ENCODE measurements around the gene IGSF3.

DNA sequence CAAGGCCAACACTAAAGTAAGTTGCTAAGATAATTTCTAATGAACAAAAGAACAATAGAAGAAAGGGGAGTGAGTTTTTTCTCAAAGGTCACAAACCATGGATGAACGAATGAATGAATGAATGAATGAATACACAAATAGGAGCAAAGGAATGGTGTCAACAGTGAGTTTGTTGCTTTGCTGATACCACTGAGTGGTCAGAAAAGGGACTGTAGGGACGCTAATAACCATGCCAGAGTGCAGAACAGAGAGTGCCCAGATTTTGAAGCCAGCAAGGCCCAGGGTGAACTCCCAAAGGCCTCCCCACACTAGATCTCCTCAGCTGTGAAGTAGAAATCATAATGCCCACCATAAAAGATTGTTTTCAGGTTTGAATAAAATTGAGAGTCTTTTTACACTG lies 112.6 kb downstream of the IGSF3 start:
- TF ChIP-seq CTCF (IDR thresholded peaks at IDR 0.05) (no peak), POLR2A (IDR thresholded peaks at IDR 0.05) (no peak)
